Calu3 (cell line): Measurements from ENCODE around the gene TMEM132A. TPM values are rescaled to one million over a fixed set of nuclear protein-coding genes. Genes with fewer than 3 reads are reported as not detected.

Experiments used
- BruUV-seq: library from RNA; stranded (reverse); fragments of 400-500 nt; replicated peaks from 2 replicates; lab custom pipeline; 2021; lab: Mats Ljungman, UMichigan
- CTCF ChIA-PET: fragments of 300-600 bp; sonication (Branson Sonifier 250); formaldehyde crosslinking; loops from one replicate; lab custom pipeline; 2022; ENCODE audit warnings: antibody characterized with exemption; lab: Charles Lee
- DNase-seq: peaks from one replicate; pipeline ENCODE4 v3.0.0; 2022
- H3K27ac Mint-ChIP-seq: one replicate; pipeline ENCODE4 v1.8.0; 2022; ENCODE audit warnings: mixed read lengths; ENCODE audit not compliant: unreplicated experiment
- H3K27me3 Mint-ChIP-seq: one replicate; pipeline ENCODE4 v1.8.0; 2022; ENCODE audit warnings: mixed read lengths; ENCODE audit not compliant: unreplicated experiment
- H3K36me3 Mint-ChIP-seq: one replicate; pipeline ENCODE4 v1.8.0; 2022; ENCODE audit warnings: mild to moderate bottlenecking, moderate library complexity, mixed read lengths; ENCODE audit not compliant: insufficient read depth, unreplicated experiment
- H3K4me1 Mint-ChIP-seq: one replicate; pipeline ENCODE4 v1.8.0; 2022; ENCODE audit warnings: mild to moderate bottlenecking, low read depth, mixed read lengths; ENCODE audit not compliant: unreplicated experiment
- H3K4me3 Mint-ChIP-seq: one replicate; pipeline ENCODE4 v1.8.0; 2022; ENCODE audit warnings: mild to moderate bottlenecking, low read depth, moderate library complexity, mixed read lengths; ENCODE audit not compliant: unreplicated experiment
- H3K9me3 Mint-ChIP-seq: one replicate; pipeline ENCODE4 v1.8.0; 2022; ENCODE audit warnings: low read depth, mixed read lengths; ENCODE audit not compliant: unreplicated experiment
- CTCF ChIP-seq: fragments of 200-600 bp; IDR thresholded peaks from one replicate; pipeline ENCODE4 v1.8.0; 2022; ENCODE audit warnings: antibody characterized with exemption; ENCODE audit not compliant: unreplicated experiment
- intact Hi-C: fragments of 100-400 bp; cut with micrococcal nuclease; formaldehyde crosslinking; loops from one replicate; pipeline ENCODE4 v1.10.0; 2022; ENCODE audit not compliant: unreplicated experiment
- total RNA-seq: library from RNA; stranded (reverse); gene quantifications from 2 replicates; pipeline ENCODE4 v1.2.3, GENCODE V29; 2022

Gene TMEM132A
- total RNA-seq, 1 experiment from 2014 or later = 116 TPM

- no TSS peak for BruUV-seq
- peak; percentile 47 for DNase-seq
- Mint-ChIP-seq H3K4me3 (no peak overlapping the region), H3K4me1 (no peaks in the 10 kb centered on the region), H3K27ac (no peak overlapping the region), H3K36me3 (peaks cover 6% of the 10 kb centered on the region), H3K9me3 (no peaks in the 10 kb centered on the region), H3K27me3 (no peaks in the 10 kb centered on the region)
- peak; percentile 30 for TF ChIP-seq CTCF
- intact Hi-C loops = loop anchor here (1.0 kb wide), 2 partner anchors 56 to 112 kb away; no protein-coding TSS in a partner anchor
- CTCF ChIA-PET = interaction anchor here (0.7 to 1.8 kb wide), 11 partner anchors 12 to 542 kb away, joined by 3 to 54 read pairs (median 4); partner anchors contain the start of gene TMEM109
Observed at GRCh38 chr11:60887556-60887955, 36.7 kb upstream of the TMEM132A start.

GRCh38 chr11:60889869-60890311, 34.4 kb upstream of the TMEM132A start:
- no peaks in the 10 kb centered on the region for H3K4me1 Mint-ChIP-seq
- no peak overlapping the region for H3K4me3 Mint-ChIP-seq
- intact Hi-C loops = no loop called here
- H3K27me3 Mint-ChIP-seq = no peaks in the 10 kb centered on the region
- H3K36me3 Mint-ChIP-seq = peaks cover 6% of the 10 kb centered on the region
- CTCF ChIA-PET = interaction anchor here (0.7 kb wide), 1 partner anchor 118 kb away, joined by 4 read pairs; no protein-coding TSS in a partner anchor
- H3K27ac Mint-ChIP-seq = no peak overlapping the region
- no peaks in the 10 kb centered on the region for H3K9me3 Mint-ChIP-seq
- no peak for TF ChIP-seq CTCF
- no peak for DNase-seq
- no TSS peak for BruUV-seq

GRCh38 chr11:60890696-60891095, 33.6 kb upstream of the TMEM132A start:
- DNase-seq = no peak
- Mint-ChIP-seq H3K4me3 (no peak overlapping the region), H3K9me3 (no peaks in the 10 kb centered on the region), H3K4me1 (no peaks in the 10 kb centered on the region), H3K27me3 (no peaks in the 10 kb centered on the region), H3K27ac (no peak overlapping the region), H3K36me3 (peaks cover 6% of the 10 kb centered on the region)
- CTCF ChIA-PET = no interaction called here
- no TSS peak for BruUV-seq
- no peak for TF ChIP-seq CTCF
- intact Hi-C loops = no loop called here

GRCh38 chr11:60891103-60891741, 33.0 kb upstream of the TMEM132A start:
- CTCF ChIA-PET = interaction anchor here (0.6 kb wide), 1 partner anchor 134 kb away, joined by 3 read pairs; the partner anchor contains the start of gene MS4A15
- H3K4me3 Mint-ChIP-seq = no peak overlapping the region
- H3K27ac Mint-ChIP-seq = no peak overlapping the region

More at GRCh38 chr11:60891103-60891741, 33.0 kb upstream of the TMEM132A start:
- intact Hi-C loops = no loop called here
- no peaks in the 10 kb centered on the region for H3K4me1 Mint-ChIP-seq
- no peaks in the 10 kb centered on the region for H3K27me3 Mint-ChIP-seq
- peaks cover 8% of the 10 kb centered on the region for H3K36me3 Mint-ChIP-seq
- no peak for DNase-seq
- BruUV-seq = no TSS peak
- TF ChIP-seq CTCF = no peak
- no peaks in the 10 kb centered on the region for H3K9me3 Mint-ChIP-seq
